H1 (cell line): Measurements from ENCODE around the gene MYO15B. TPM values are rescaled to one million over a fixed set of nuclear protein-coding genes. Genes with fewer than 3 reads are reported as not detected.

Experiments used
- POLR2A ChIP-seq, 2 experiments: IDR thresholded peaks; 1 replicate in 1 of 2; 2 replicates in 1 of 2; pipeline ENCODE4 v1.6.1; 2011; ENCODE audit warnings: low read depth in 2 of 2, low read length in 2 of 2, mild to moderate bottlenecking in 2 of 2; ENCODE audit errors: control extremely low read depth in 1 of 2
- RAD21 ChIP-seq, 2 experiments: IDR thresholded peaks in 1 of 2; conservative IDR thresholded peaks in 1 of 2; 2 replicates each; pipeline ENCODE4 v1.6.1; 2011; ENCODE audit warnings: low read depth in 2 of 2, low read length in 2 of 2, improper control_type of control experiment in 1 of 2, inconsistent platforms in 1 of 2, mild to moderate bottlenecking in 1 of 2, moderate library complexity in 1 of 2
- SRF ChIP-seq: IDR thresholded peaks from 2 replicates; pipeline ENCODE4 v1.6.1; 2011; ENCODE audit warnings: mild to moderate bottlenecking, low read depth, low read length, moderate library complexity
- polyA plus RNA-seq, 7 experiments: library from polyadenylated mRNA; depleted of rRNA in 3 of 7; stranded (reverse) in 5 of 7; unstranded in 2 of 7; fragments of >200 nt in 5 of 7; fragments of 200-250 nt in 2 of 7; gene quantifications; 1 replicate in 5 of 7; 2 replicates in 1 of 7; 4 replicates in 1 of 7; pipeline versions ENCODE4 v1.2.1 to v1.2.3, GENCODE V29; 2011 to 2013; ENCODE audit warnings: missing spikeins in 2 of 7, mixed read lengths in 2 of 7
- total RNA-seq: library from RNA; stranded (reverse); fragmentation: NEBNext Ultra II Directional; extraction: Animal tissue kit (Norgen Biotek cat#: 25700); gene quantifications from 2 replicates; pipeline ENCODE4 v1.2.1, GENCODE V29; 2021

The MYO15B gene
- total and polyA plus RNA-seq, 2 of the 8 experiments (the other 6 are each of a cell fraction or from before 2014, with no cell fraction given), result 7.1 to 11.2 TPM

DNA sequence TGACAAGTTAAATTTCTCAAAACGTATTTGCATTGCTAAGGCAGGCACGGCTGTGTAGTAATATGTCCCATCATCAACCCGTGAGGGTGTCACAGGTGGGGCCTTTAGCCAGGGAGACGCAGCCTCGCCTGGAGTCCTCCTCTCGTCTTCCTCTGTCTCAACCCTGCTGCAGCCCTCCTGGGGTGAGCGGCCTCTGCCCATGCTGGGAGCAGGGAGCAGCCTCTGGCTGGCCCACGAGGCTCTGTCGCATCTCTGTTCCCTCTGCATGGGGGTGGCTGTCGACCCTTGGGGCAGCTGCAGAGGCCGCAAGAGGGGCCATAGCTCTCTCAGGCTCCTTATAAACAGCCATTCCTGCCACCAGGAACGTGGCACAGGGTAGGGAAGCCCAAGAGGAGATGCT lies 44.8 kb downstream of the MYO15B start (continued):
- TF ChIP-seq RAD21 (IDR thresholded peaks at IDR 0.05 in 1 of 2, conservative IDR thresholded peaks at IDR 0.05 in 1 of 2; ENCODE audit: low read depth in 2 of 2, low read length in 2 of 2) (no peak), SRF (no peak), POLR2A (IDR thresholded peaks at IDR 0.05; ENCODE audit: control extremely low read depth in 1 of 2, low read depth in 2 of 2, low read length in 2 of 2) (no peak)
